ENCODE data around the gene RANBP17.

RANBP17 gene

GRCh38 chr5:171311322-171312077, 449.7 kb downstream of the RANBP17 start:
- TF ChIP-seq CREB5 (CRISPR knock-in tag; IDR thresholded peaks at IDR 0.05; ENCODE audit: low read depth) (no peak), TOX (CRISPR knock-in tag; IDR thresholded peaks at IDR 0.05; ENCODE audit: borderline replicate concordance) (no peak), PPARA (CRISPR knock-in tag; IDR thresholded peaks at IDR 0.05; ENCODE audit: borderline replicate concordance) (no peak), ZFP30 (CRISPR knock-in tag; IDR thresholded peaks at IDR 0.05) (no peak), RARB (CRISPR knock-in tag; IDR thresholded peaks at IDR 0.05) (no peak), ZNF70 (CRISPR knock-in tag; IDR thresholded peaks at IDR 0.05) (no peak), BACH2 (CRISPR knock-in tag; IDR thresholded peaks at IDR 0.05; ENCODE audit: borderline replicate concordance) (no peak), TCF4 (CRISPR knock-in tag; IDR thresholded peaks at IDR 0.05; ENCODE audit: borderline replicate concordance) (no peak), GLIS3 (CRISPR knock-in tag; IDR thresholded peaks at IDR 0.05) (no peak), ZNF8 (CRISPR knock-in tag; IDR thresholded peaks at IDR 0.05) (no peak), ZNF565 (CRISPR knock-in tag; conservative IDR thresholded peaks at IDR 0.05; ENCODE audit: low read depth) (no peak), ISL1 (CRISPR knock-in tag; IDR thresholded peaks at IDR 0.05) (no peak), ESRRG (CRISPR knock-in tag; IDR thresholded peaks at IDR 0.05) (no peak), SNAI2 (CRISPR knock-in tag; IDR thresholded peaks at IDR 0.05) (no peak), TSHZ2 (CRISPR knock-in tag; IDR thresholded peaks at IDR 0.05) (no peak), OSR1 (CRISPR knock-in tag; IDR thresholded peaks at IDR 0.05) (no peak), ARNTL (CRISPR knock-in tag; IDR thresholded peaks at IDR 0.05; ENCODE audit: borderline replicate concordance, low read depth) (no peak), CSRNP3 (CRISPR knock-in tag; IDR thresholded peaks at IDR 0.05) (no peak)
- TF ChIP-seq, protein P1, sequence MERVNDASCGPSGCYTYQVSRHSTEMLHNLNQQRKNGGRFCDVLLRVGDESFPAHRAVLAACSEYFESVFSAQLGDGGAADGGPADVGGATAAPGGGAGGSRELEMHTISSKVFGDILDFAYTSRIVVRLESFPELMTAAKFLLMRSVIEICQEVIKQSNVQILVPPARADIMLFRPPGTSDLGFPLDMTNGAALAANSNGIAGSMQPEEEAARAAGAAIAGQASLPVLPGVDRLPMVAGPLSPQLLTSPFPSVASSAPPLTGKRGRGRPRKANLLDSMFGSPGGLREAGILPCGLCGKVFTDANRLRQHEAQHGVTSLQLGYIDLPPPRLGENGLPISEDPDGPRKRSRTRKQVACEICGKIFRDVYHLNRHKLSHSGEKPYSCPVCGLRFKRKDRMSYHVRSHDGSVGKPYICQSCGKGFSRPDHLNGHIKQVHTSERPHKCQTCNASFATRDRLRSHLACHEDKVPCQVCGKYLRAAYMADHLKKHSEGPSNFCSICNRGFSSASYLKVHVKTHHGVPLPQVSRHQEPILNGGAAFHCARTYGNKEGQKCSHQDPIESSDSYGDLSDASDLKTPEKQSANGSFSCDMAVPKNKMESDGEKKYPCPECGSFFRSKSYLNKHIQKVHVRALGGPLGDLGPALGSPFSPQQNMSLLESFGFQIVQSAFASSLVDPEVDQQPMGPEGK (CRISPR knock-in tag; IDR thresholded peaks at IDR 0.05; ENCODE audit: borderline replicate concordance), result no peak
- ATAC-seq, result no peak

DNA sequence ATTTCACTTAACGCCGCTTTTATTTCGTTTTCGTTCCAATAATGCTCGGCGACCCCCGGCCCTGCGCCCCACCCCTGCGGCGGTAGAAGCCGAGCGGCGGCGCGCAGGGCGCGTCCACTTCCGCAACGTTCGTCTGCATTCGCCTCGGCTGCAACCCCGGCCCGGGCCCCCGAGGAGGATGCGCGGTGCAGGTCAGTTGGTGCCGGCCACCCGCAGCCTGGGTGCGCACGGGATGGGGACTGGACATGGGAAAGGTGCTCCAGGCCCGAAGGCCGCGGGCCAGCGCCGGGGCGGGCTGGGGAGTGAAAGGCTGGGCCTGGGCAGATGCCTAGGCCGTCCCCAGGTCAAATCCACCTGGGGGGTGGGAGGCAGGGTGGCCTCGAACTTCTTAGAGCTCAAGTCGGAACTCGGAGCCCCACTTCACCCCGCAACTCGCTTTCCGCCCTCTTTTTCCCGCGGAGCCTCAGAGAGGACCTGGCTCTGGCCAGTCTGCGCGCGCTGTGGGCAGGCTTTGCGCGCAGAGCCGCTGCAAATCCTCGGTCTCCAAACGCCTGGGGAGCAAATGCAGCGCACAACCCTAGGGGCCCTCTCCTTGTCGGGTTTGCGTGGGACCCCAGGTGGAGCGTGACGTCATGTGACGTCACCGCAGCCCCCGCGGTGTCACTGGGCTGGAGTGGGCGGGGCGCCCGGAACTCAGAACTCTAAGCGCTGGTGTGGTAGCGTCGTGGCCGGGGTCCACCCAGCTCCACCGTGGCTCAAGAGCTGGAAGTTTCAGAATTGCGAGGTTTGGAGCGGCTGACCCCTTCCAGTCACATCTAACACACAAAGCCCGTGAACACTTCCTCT, 450.5 kb downstream of the RANBP17 start:
- no peak for ATAC-seq

More for the DNA sequence above, 450.5 kb downstream of the RANBP17 start:
- TF ChIP-seq SNAI2 (CRISPR knock-in tag; IDR thresholded peaks at IDR 0.05) (no peak), TOX (CRISPR knock-in tag; IDR thresholded peaks at IDR 0.05; ENCODE audit: borderline replicate concordance) (no peak), CREB5 (CRISPR knock-in tag; IDR thresholded peaks at IDR 0.05; ENCODE audit: low read depth) (no peak), GLIS3 (CRISPR knock-in tag; IDR thresholded peaks at IDR 0.05) (no peak), ZFP30 (CRISPR knock-in tag; IDR thresholded peaks at IDR 0.05) (no peak), TSHZ2 (CRISPR knock-in tag; IDR thresholded peaks at IDR 0.05) (no peak), CSRNP3 (CRISPR knock-in tag; IDR thresholded peaks at IDR 0.05) (no peak), BACH2 (CRISPR knock-in tag; IDR thresholded peaks at IDR 0.05; ENCODE audit: borderline replicate concordance) (no peak), ISL1 (CRISPR knock-in tag; IDR thresholded peaks at IDR 0.05) (no peak), ZC3H10 (CRISPR knock-in tag; IDR thresholded peaks at IDR 0.05) (no peak), ZNF565 (CRISPR knock-in tag; conservative IDR thresholded peaks at IDR 0.05; ENCODE audit: low read depth) (no peak)

Measured in SK-N-SH treated with all-trans-retinoic acid at 6 μM for 48 hours (cell line).